Hepatocyte (in vitro differentiated cells): ENCODE data around the gene CBFA2T3.

Experiments used
- CTCF ChIP-seq: fragments of 200-600 bp; sonication (generic); IDR thresholded peaks from 2 replicates; pipeline ENCODE4 v1.5.1; 2016; ENCODE audit warnings: antibody characterized with exemption, mild to moderate bottlenecking; ENCODE audit not compliant: poor library complexity
- EZH2 ChIP-seq: fragments of 200-600 bp; sonication (generic); IDR thresholded peaks from 2 replicates; pipeline ENCODE4 v1.6.1; 2016; ENCODE audit warnings: antibody characterized with exemption, mild to moderate bottlenecking, borderline replicate concordance
- EZH2phosphoT487 ChIP-seq: fragments of 200-600 bp; sonication (generic); IDR thresholded peaks from one replicate; pipeline ENCODE4 v1.6.1; 2018; ENCODE audit warnings: antibody characterized with exemption, mild to moderate bottlenecking, low read depth, moderate library complexity; ENCODE audit not compliant: unreplicated experiment, severe bottlenecking

- TF ChIP-seq CTCF (no peak), EZH2phosphoT487 (no peak), EZH2 (no peak)
Observed at GRCh38 chr16:88872650-88873331, 104.2 kb downstream of the CBFA2T3 start.
